OCI-M2 (cell line): ENCODE results near the gene HSD3B7.

Source experiments
- DNase-seq: peaks from one replicate; lab custom pipeline; 2025; ENCODE audit not compliant: unreplicated experiment; lab: John Stamatoyannopoulos, UW

The HSD3B7 gene

DNA sequence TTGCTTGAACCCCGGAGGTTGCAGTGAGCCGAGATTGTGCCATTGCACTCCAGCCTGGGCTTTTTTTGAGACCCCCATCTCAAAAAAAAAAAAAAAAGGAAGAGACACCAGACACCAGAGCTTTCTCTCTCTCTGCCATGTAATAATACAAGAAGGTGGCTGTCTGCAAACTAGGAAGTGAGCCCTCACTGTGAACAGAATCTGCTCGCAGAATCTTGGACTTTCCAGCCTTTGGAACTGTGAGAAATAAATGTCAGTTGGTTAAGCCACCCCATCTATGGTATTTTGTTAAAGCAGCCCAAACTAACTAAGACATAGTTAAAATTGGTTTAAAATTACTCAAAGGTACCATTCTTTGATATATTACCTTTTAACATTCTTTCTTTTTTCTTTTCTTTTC is 35.5 kb downstream of the HSD3B7 start:
- no peak for DNase-seq

DNA sequence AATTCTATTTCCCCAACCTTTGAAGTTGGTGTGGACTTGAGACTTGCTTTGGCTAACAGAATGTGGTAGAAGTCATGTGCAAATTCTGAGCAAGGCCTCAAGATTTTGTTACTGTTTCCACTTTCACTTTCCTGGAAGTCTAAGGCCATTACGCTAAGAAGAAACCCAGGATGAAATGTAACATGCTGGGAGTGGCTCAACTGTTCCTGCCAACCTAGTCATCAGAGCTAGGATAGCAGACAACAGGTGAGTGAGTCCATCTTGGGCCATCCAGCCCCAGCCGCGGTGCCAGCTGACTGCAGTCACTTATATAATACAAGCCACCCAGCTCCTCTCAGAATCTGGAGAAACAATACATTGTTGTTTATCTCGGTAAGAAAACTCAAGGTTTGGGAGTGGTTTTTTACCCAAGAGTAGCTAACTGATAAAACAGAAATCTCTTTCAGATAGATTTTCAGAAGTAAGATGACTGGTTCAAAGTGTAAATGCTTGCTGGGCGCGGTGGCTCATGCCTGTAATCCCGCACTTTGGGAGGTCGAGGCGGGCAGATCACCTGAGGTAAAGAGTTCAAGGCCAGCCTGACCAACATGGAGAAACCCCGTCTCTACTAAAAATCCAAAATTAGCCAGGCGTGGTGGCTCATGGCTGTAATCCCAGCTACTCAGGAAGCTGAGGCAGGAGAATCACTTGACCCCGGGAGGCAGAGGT is 37.7 kb downstream of the HSD3B7 start:
- no peak for DNase-seq

DNA sequence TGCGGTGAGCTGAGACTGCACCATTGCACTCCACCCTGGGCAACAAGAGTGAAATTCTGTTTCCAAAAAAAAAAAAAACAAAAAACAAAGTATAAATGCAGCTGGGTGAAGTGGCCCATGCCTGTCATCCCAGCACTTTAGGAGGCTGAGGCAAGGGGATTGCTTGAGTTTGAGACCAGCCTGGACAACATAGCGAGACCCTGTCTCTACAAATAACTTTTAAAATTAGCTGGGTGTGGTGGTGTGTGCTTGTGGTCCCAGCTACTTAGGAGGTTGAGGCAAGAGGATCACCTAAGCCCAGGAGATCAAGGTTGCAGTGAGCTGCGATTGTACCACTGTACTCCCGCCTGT is 38.2 kb downstream of the HSD3B7 start:
- DNase-seq = no peak

GRCh38 chr16:31023627-31024226 is 38.7 kb downstream of the HSD3B7 start:
- DNase-seq = no peak

DNA sequence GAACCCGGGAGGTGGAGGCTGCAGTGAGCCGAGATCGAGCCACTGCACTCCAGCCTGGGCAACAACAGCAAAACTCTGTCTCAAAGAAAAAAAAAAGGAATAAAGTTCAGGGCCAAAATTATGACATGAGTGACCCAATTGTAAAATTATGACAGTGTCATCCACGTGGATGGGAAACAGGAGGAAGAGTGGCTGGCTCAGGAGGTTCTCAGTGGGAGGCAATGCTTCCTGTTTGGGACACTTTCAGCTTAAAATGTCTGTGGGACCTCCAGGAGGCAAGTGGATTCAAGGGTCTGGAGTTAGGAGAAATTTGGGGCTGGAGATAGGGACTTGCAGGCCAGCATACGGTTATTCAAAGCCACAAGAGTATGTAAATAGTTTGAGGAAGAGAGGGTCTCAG is 40.3 kb downstream of the HSD3B7 start:
- DNase-seq = no peak

DNA sequence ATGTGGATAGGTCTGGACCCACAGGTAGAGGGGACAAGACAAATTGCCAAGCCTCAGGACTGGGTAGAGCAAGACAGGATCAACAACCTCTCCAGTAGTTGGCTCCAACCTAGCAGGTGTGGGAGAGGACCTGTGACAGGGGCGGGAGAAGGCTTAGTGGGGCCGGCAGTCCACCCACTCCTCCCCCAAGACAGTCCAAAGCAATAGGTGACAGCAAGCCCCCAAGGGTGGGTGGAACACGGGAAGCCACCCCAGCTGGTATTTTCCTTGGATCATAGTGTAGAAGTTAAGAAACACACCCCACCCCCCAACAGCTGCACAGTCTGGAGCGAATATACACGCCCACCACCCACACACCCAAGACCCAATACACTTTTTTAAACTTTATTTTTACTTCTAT is 44.3 kb downstream of the HSD3B7 start:
- no peak for DNase-seq

DNA sequence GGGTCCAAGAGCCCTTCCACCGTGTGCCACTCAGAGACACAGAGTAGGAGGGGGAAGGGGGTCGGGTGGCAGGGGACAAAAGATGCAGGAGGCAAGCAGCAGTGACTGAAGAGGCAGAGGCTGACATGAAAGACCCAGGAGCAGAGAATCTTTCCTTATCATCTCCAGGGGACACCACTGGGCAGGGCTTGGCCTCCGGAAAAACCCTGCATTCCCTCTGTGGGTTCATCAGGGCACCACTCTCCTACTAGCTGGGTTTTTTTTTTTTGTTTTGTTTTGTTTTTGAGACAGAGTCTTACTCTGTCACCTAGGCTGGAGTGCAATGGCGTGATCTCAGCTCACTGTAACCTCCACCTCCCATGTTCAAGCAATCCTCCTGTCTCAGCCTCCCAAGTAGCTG is 46.3 kb downstream of the HSD3B7 start:
- no peak for DNase-seq

GRCh38 chr16:31032736-31033708 is 48.0 kb downstream of the HSD3B7 start, which contains the start of gene STX4:
Gene STX4 (plus strand): TSS chr16:31033558. CDS start chr16:31033806, 248 bp downstream.
- peak; percentile 41 for DNase-seq

GRCh38 chr16:31033709-31034492 is 48.9 kb downstream of the HSD3B7 start:
- no peak for DNase-seq

DNA sequence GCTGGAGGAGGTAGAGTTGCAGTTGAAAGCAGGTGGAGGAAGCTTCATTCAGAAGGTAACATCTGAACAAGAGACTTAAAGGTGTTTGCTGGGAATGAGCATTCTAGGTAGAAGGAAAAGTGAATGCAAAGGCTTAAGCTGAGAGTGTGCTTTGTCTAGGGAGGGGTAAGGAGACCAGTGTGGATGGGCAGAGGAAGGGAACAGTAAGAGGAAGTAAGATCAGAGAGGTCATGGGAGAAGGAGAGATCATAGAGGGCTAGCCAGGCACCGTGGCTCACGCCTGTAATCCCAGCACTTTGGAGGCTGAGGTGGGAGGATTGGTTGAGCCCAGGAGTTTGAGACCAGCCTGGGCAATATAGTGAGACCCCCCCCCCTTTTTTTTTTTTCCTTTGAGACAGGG is 51.7 kb downstream of the HSD3B7 start:
- DNase-seq = no peak
